DND-41 (cell line): Measurements from ENCODE around the gene NSUN2.
"Not testable (repeated sequence)": the region's sequence is repeated elsewhere in the genome, so short reads cannot be mapped to it uniquely, and the experiment has no call there.

Experiments
- ATAC-seq: fragments of 200-7000 bp; cut with Tn5 transposase; 3 replicates; pipeline ENCODE4 v1.9.1; 2021; ENCODE audit warnings: low read depth; ENCODE audit not compliant: insufficient read depth
- DNase-seq: peaks from one replicate; pipeline ENCODE4 v3.0.0-alpha.2; 2020
- H2AFZ ChIP-seq: 2 replicates; pipeline ENCODE4 v1.6.0; 2012; ENCODE audit warnings: low read depth, low read length
- H3K27ac ChIP-seq: 2 replicates; pipeline ENCODE4 v1.5.1; 2012; ENCODE audit warnings: low read length, inconsistent platforms
- H3K27me3 ChIP-seq: fragments of 200-600 bp; sonication (generic); 2 replicates; pipeline ENCODE4 v1.6.0; 2012; ENCODE audit warnings: low read length, mild to moderate bottlenecking, inconsistent platforms; ENCODE audit not compliant: insufficient read depth, poor library complexity
- H3K36me3 ChIP-seq: 2 replicates; pipeline ENCODE4 v1.5.1; 2012; ENCODE audit warnings: low read length, inconsistent platforms; ENCODE audit not compliant: insufficient read depth
- H3K4me1 ChIP-seq: 2 replicates; pipeline ENCODE4 v1.5.1; 2012; ENCODE audit warnings: mild to moderate bottlenecking, low read length; ENCODE audit not compliant: insufficient read depth
- H3K4me2 ChIP-seq: 2 replicates; pipeline ENCODE4 v1.6.0; 2012; ENCODE audit warnings: mild to moderate bottlenecking, moderate library complexity, low read length, inconsistent platforms; ENCODE audit not compliant: insufficient read depth
- H3K4me3 ChIP-seq, 2 experiments: fragments of 200-600 bp in 1 of 2; shearing (Covaris generic) in 1 of 2; 2 replicates each; pipeline ENCODE4 v1.5.1; 2012 to 2016; ENCODE audit warnings: inconsistent platforms in 2 of 2, low read length in 2 of 2, mild to moderate bottlenecking in 2 of 2, low read depth in 1 of 2, moderate library complexity in 1 of 2
- H3K79me2 ChIP-seq: 2 replicates; pipeline ENCODE4 v1.6.0; 2012; ENCODE audit warnings: low read length, inconsistent platforms; ENCODE audit not compliant: insufficient read depth
- H3K9ac ChIP-seq: 2 replicates; pipeline ENCODE4 v1.6.0; 2012; ENCODE audit warnings: low read depth, mild to moderate bottlenecking, inconsistent platforms, low read length, moderate library complexity
- H3K9me3 ChIP-seq: 2 replicates; pipeline ENCODE4 v1.5.1; 2012; ENCODE audit warnings: low read length, moderate library complexity, mild to moderate bottlenecking, inconsistent platforms; ENCODE audit not compliant: insufficient read depth, severe bottlenecking
- H4K20me1 ChIP-seq: 2 replicates; pipeline ENCODE4 v1.6.0; 2012; ENCODE audit warnings: low read length; ENCODE audit not compliant: insufficient read depth
- EZH2 ChIP-seq: IDR thresholded peaks from 3 replicates; pipeline ENCODE4 v1.6.1; 2012; ENCODE audit warnings: borderline replicate concordance, low read depth, mild to moderate bottlenecking, moderate library complexity, low read length, inconsistent platforms; ENCODE audit not compliant: severe bottlenecking
- TF ChIP-seq, protein P1 (sequence below): IDR thresholded peaks from 2 replicates; pipeline ENCODE4 v1.5.1; 2012; ENCODE audit warnings: borderline replicate concordance, low read length, moderate library complexity, mild to moderate bottlenecking; ENCODE audit not compliant: poor library complexity, severe bottlenecking; ENCODE audit errors: extremely low read depth

Gene NSUN2

DNA sequence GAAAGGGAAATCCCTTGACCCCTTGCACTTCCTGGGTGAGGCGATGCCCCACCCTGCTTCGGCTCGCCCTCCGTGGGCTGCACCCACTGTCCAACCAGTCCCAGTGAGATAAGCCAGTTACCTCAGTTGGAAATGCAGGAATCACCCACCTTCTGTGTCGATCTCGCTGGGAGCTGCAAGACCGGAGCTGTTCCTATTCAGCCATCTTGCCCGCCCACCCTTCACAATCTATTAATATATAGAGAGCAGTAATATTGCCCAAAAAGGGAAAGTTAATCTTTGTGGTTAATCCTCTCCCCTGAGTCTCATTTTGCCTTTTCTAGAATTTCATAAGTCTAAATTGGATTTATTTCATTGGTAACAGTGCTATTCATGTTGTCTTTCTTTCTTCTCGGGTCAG lies 16.8 kb upstream of the NSUN2 start:
- DNase-seq, result no peak
- H3K4me2 ChIP-seq, result no peak overlapping the region
- H3K4me3 ChIP-seq, result no peak overlapping the region
- H3K36me3 ChIP-seq, result peaks cover 8% of the 10 kb centered on the region; the same call in 1 of the 2 replicates
- no peaks in the 10 kb centered on the region for H4K20me1 ChIP-seq
- no peaks in the 10 kb centered on the region for H3K27me3 ChIP-seq
- no peak for TF ChIP-seq EZH2
- TF ChIP-seq, protein P1, sequence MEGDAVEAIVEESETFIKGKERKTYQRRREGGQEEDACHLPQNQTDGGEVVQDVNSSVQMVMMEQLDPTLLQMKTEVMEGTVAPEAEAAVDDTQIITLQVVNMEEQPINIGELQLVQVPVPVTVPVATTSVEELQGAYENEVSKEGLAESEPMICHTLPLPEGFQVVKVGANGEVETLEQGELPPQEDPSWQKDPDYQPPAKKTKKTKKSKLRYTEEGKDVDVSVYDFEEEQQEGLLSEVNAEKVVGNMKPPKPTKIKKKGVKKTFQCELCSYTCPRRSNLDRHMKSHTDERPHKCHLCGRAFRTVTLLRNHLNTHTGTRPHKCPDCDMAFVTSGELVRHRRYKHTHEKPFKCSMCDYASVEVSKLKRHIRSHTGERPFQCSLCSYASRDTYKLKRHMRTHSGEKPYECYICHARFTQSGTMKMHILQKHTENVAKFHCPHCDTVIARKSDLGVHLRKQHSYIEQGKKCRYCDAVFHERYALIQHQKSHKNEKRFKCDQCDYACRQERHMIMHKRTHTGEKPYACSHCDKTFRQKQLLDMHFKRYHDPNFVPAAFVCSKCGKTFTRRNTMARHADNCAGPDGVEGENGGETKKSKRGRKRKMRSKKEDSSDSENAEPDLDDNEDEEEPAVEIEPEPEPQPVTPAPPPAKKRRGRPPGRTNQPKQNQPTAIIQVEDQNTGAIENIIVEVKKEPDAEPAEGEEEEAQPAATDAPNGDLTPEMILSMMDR, result no peak
- ATAC-seq, result no peak
- no peak overlapping the region for H3K27ac ChIP-seq
- peaks cover 11% of the 10 kb centered on the region for H3K9me3 ChIP-seq
- H3K79me2 ChIP-seq, result no peaks in the 10 kb centered on the region
- H2AFZ ChIP-seq, result no peak overlapping the region
- no peaks in the 10 kb centered on the region for H3K4me1 ChIP-seq
- no peak overlapping the region for H3K9ac ChIP-seq

DNA sequence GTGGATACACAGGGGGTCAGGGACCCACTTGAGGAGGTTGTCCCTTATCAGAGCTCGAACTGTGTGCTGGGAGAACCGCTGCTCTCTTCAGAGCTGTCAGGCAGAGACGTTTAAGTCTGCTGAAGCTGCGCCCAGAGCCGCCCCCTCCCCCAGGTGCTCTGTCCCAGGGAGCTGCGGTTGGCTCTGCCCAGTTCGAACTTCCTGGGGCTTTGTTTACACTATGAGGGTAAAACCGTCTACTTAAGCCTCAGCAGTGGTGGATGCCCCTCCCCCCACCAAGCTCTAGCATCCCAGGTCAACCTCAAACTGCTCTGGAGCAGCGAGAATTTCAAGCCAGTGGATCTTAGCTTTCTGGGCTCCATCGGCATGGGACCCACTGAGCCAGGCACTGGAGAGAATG lies 16.3 kb upstream of the NSUN2 start:
- H3K4me2 ChIP-seq, result no peak overlapping the region
- no peak overlapping the region for H3K27ac ChIP-seq
- peaks cover 11% of the 10 kb centered on the region for H3K9me3 ChIP-seq
- DNase-seq (no peak), ATAC-seq (no peak)
- H3K4me3 ChIP-seq, result no peak overlapping the region
- no peaks in the 10 kb centered on the region for H3K27me3 ChIP-seq
- peaks cover 9% of the 10 kb centered on the region; the same call in 1 of the 2 replicates for H3K36me3 ChIP-seq
- H3K79me2 ChIP-seq, result no peaks in the 10 kb centered on the region
- no peak overlapping the region for H3K9ac ChIP-seq
- H2AFZ ChIP-seq, result no peak overlapping the region
- no peaks in the 10 kb centered on the region for H4K20me1 ChIP-seq
- no peaks in the 10 kb centered on the region for H3K4me1 ChIP-seq
- TF ChIP-seq, protein P1, result no peak
- no peak for TF ChIP-seq EZH2

DNA sequence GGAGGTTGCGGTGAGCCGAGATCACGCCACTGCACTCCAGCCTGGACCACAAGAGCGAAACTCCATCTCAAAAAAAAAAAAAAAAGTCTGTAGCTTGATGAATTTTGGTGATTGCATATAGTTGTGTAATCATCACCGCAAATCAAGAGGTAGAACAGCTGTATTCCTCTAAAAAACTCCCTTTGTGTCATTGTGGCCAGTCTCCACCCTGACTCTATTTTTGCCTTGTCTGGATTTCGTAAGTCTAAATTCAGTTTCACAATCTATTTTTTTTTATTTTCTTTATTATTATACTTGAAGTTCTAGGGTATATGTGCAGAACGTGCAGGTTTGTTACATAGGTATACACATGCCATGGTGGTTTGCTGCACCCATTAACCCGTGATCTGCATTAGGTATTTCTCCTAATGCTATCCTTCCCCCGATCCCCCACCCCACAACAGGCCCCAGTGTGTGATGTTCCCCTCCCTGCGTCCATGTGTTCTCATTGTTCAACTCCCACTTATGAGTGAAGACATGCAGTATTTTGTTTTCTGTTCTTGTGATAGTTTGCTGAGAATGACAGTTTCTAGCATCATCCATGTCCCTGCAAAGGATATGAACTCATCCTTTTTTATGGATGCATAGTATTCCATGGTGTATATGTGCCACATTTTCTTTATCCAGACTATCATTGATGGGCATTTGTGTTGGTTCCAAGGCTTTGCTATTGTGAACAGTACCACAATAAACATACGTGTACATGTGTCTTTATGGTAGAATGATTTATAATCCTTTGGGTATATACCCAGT lies 12.9 kb upstream of the NSUN2 start:
- H3K9ac ChIP-seq, H3K27ac ChIP-seq, H3K36me3 ChIP-seq, H3K4me1 ChIP-seq, H3K4me2 ChIP-seq, DNase-seq, H3K79me2 ChIP-seq, H4K20me1 ChIP-seq, H3K27me3 ChIP-seq, H3K4me3 ChIP-seq, H2AFZ ChIP-seq, ATAC-seq: not testable (repeated sequence)
- peaks cover 11% of the 10 kb centered on the region for H3K9me3 ChIP-seq

DNA sequence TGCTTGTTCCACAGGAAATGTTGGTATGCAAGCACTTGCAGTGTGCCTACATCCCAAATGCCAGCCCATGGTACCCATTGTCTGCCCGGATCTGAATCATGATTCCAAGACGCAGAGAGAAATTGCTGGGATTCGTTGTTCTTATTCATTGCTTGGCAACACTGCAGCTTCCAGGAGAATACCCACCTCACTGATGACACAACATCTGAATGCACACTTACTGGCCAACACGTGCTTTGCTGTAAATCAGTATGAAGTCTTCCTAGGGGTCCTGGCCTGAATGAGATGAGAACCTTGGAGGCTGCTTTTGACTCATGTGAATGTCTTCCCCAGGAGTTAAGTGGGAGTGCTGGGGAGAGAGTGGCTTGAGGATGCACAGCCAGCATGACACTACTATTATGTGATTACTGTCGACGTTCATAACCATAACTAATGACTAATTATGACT lies 12.0 kb upstream of the NSUN2 start:
- H3K27me3 ChIP-seq, result no peaks in the 10 kb centered on the region
- no peak overlapping the region for H3K9ac ChIP-seq
- ATAC-seq (no peak), DNase-seq (no peak)
- no peak overlapping the region for H3K4me3 ChIP-seq
- H2AFZ ChIP-seq, result no peak overlapping the region
- H3K36me3 ChIP-seq, result peaks cover 3% of the 10 kb centered on the region; the same call in 1 of the 2 replicates
- H3K4me1 ChIP-seq, result no peaks in the 10 kb centered on the region
- H3K9me3 ChIP-seq, result peaks cover 7% of the 10 kb centered on the region
- peaks cover 2% of the 10 kb centered on the region; the same call in 1 of the 2 replicates for H4K20me1 ChIP-seq
- H3K27ac ChIP-seq, result no peak overlapping the region
- no peak for TF ChIP-seq EZH2
- TF ChIP-seq, protein P1, result no peak
- no peak overlapping the region for H3K4me2 ChIP-seq
- no peaks in the 10 kb centered on the region for H3K79me2 ChIP-seq
